ENCODE data around the gene CEP128. TPM values are rescaled to one million over a fixed set of nuclear protein-coding genes. Genes with fewer than 3 reads are reported as not detected.

The CEP128 gene
- total RNA-seq, 2 experiments from 2014 or later: 71.9 to 137 TPM

DNA sequence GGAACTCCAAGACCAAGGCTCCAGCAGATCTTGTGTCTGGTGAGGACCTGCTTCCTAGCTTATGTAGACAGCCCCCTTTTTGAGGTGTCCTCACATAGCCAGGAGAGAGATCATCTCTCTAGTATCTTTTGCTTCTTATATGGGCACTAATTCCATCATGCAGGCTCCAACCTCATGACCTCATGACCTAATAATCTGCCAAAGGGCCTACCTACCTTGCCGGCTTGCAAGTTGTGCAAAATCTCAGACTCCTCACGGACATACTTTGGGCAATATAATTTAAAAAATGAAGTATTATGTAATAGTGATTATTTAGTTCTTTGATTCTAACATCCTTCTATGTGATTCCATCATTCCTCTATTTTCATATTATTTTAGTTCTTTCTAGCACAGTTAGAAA lies 397.2 kb downstream of the CEP128 start:
- no TSS peak for BruUV-seq (replicated peaks)
- Histone ChIP-seq H3K27ac (ENCODE audit: low read depth, low read length, poor library complexity, severe bottlenecking) (no peak overlapping the region), H3K36me3 (ENCODE audit: insufficient read depth, low read length) (no peaks in the 10 kb centered on the region), H2AFZ (ENCODE audit: low read length) (no peak overlapping the region), H3K4me3 (ENCODE audit: low read depth, low read length, poor library complexity, severe bottlenecking) (no peak overlapping the region), H4K20me1 (ENCODE audit: insufficient read depth, low read length) (no peaks in the 10 kb centered on the region), H3K4me2 (ENCODE audit: low read length) (no peak overlapping the region), H3K9me3 (ENCODE audit: low read length) (no peaks in the 10 kb centered on the region), H3K79me2 (ENCODE audit: insufficient read depth, low read depth, low read length) (no peaks in the 10 kb centered on the region), H3K4me1 (ENCODE audit: insufficient read depth, low read length, poor library complexity, severe bottlenecking) (no peaks in the 10 kb centered on the region), H3K9me2 (ENCODE audit: insufficient read depth, low read length) (no peaks in the 10 kb centered on the region)
- POLR2A ChIA-PET: interaction anchor here (1.1 kb wide), 1 partner anchor 101 kb away, joined by 3 read pairs; no protein-coding TSS in a partner anchor
- CTCF ChIA-PET (ENCODE audit: unreplicated experiment): no interaction called here
- intact Hi-C loops (cut with micrococcal nuclease; ENCODE audit: unreplicated experiment): no loop called here
- no peak for DNase-seq (ENCODE audit: low spot score)
- TF ChIP-seq EZH2phosphoT487 (IDR thresholded peaks at IDR 0.05; ENCODE audit: borderline replicate concordance, low read depth, low read length) (no peak), CTCF (conservative IDR thresholded peaks at IDR 0.05; ENCODE audit: low read length) (no peak)

- DNase-seq (ENCODE audit: low spot score): no peak
- H3K27ac ChIP-seq (ENCODE audit: low read depth, low read length, poor library complexity, severe bottlenecking): no peak overlapping the region
- H3K9me3 ChIP-seq (ENCODE audit: low read length): no peaks in the 10 kb centered on the region
- TF ChIP-seq EZH2phosphoT487 (IDR thresholded peaks at IDR 0.05; ENCODE audit: borderline replicate concordance, low read depth, low read length): no peak
- TF ChIP-seq CTCF (conservative IDR thresholded peaks at IDR 0.05; ENCODE audit: low read length): no peak
- intact Hi-C loops (cut with micrococcal nuclease; ENCODE audit: unreplicated experiment): no loop called here
- no peaks in the 10 kb centered on the region for H3K4me1 ChIP-seq (ENCODE audit: insufficient read depth, low read length, poor library complexity, severe bottlenecking)
- H3K4me3 ChIP-seq (ENCODE audit: low read depth, low read length, poor library complexity, severe bottlenecking): no peak overlapping the region
- CTCF ChIA-PET (ENCODE audit: unreplicated experiment): no interaction called here
- no peaks in the 10 kb centered on the region for H3K79me2 ChIP-seq (ENCODE audit: insufficient read depth, low read depth, low read length)
- H4K20me1 ChIP-seq (ENCODE audit: insufficient read depth, low read length): no peaks in the 10 kb centered on the region
- no TSS peak for BruUV-seq (replicated peaks)
- no peaks in the 10 kb centered on the region for H3K9me2 ChIP-seq (ENCODE audit: insufficient read depth, low read length)
- H3K4me2 ChIP-seq (ENCODE audit: low read length): no peak overlapping the region
- no peak overlapping the region for H2AFZ ChIP-seq (ENCODE audit: low read length)
- no peaks in the 10 kb centered on the region for H3K36me3 ChIP-seq (ENCODE audit: insufficient read depth, low read length)
- POLR2A ChIA-PET: interaction anchor here (1.1 kb wide), 2 partner anchors 9 to 100 kb away, joined by 3 read pairs; no protein-coding TSS in a partner anchor
Observed at GRCh38 chr14:80543211-80543610, 398.3 kb downstream of the CEP128 start.

DNA sequence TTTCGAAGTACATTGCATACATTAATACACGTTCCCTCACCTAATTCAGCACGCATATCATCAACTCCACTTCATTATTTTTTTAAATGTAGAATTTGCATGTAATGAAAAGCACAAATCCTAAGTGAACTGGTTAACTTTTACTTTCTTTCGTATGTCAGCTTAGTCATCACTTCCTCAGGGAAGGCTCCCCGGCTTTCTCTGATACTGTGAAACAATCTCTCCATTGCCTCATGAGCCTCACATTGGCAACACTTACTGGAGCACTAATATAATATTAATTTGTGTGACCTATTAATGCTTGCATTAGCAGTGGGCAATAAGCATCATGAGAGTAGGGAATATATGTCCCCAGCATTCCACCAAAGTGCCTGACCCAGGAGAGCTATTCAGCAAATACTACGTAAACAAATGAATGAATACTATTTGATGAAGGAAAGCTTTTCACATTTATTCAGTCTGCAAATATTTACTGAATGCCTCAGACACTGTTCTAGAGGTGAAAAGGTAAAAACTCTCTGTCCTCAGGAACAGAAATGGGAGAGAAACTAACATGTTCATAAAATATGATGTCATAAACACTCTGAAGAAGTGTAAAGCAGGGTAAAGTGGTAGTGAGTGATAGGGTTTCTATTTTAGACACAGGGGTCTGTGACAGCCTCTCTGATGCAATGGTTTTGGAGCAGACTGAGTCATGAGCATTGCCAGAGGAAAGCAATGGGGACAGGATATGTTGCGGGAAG lies 402.7 kb downstream of the CEP128 start:
- intact Hi-C loops (cut with micrococcal nuclease; ENCODE audit: unreplicated experiment): no loop called here
- Histone ChIP-seq H2AFZ (ENCODE audit: low read length) (no peak overlapping the region), H3K36me3 (ENCODE audit: insufficient read depth, low read length) (no peaks in the 10 kb centered on the region), H3K9me3 (ENCODE audit: low read length) (no peaks in the 10 kb centered on the region), H3K4me1 (ENCODE audit: insufficient read depth, low read length, poor library complexity, severe bottlenecking) (no peaks in the 10 kb centered on the region), H3K9me2 (ENCODE audit: insufficient read depth, low read length) (no peaks in the 10 kb centered on the region), H3K4me2 (ENCODE audit: low read length) (no peak overlapping the region), H3K27ac (ENCODE audit: low read depth, low read length, poor library complexity, severe bottlenecking) (no peak overlapping the region), H4K20me1 (ENCODE audit: insufficient read depth, low read length) (no peaks in the 10 kb centered on the region), H3K4me3 (ENCODE audit: low read depth, low read length, poor library complexity, severe bottlenecking) (no peak overlapping the region), H3K79me2 (ENCODE audit: insufficient read depth, low read depth, low read length) (no peaks in the 10 kb centered on the region)
- ChIA-PET POLR2A (interaction anchor here (0.6 to 1.0 kb wide), 2 partner anchors 14 to 1503 kb away, joined by 3 to 4 read pairs; no protein-coding TSS in a partner anchor), CTCF (ENCODE audit: unreplicated experiment) (no interaction called here)
- DNase-seq (ENCODE audit: low spot score): no peak
- BruUV-seq (replicated peaks): no TSS peak
- TF ChIP-seq CTCF (conservative IDR thresholded peaks at IDR 0.05; ENCODE audit: low read length) (no peak), EZH2phosphoT487 (IDR thresholded peaks at IDR 0.05; ENCODE audit: borderline replicate concordance, low read depth, low read length) (no peak)

Data from OCI-LY7 (cell line).